H1 (cell line): ENCODE data around the gene YIF1B.

ENCODE experiments used
- CTCF ChIP-seq, 3 experiments: IDR thresholded peaks; 1 replicate in 2 of 3; 2 replicates in 1 of 3; pipeline versions ENCODE4 v1.5.1 to v1.6.1; 2011; ENCODE audit warnings: low read length in 3 of 3, mild to moderate bottlenecking in 3 of 3, inconsistent platforms in 2 of 3, low read depth in 1 of 3, moderate library complexity in 1 of 3; ENCODE audit not compliant: insufficient read depth in 1 of 3; ENCODE audit errors: control extremely low read depth in 1 of 3
- EZH2 ChIP-seq: fragments of 200-600 bp; sonication (generic); IDR thresholded peaks from 2 replicates; pipeline ENCODE4 v1.7.1; 2012; ENCODE audit warnings: low read depth, mild to moderate bottlenecking, moderate library complexity, low read length, inconsistent platforms; ENCODE audit not compliant: severe bottlenecking
- HDAC2 ChIP-seq, 2 experiments: fragments of 300-600 bp in 1 of 2; sonication (generic) in 1 of 2; IDR thresholded peaks; 2 replicates each; pipeline ENCODE4 v1.6.1; 2011 to 2012; ENCODE audit warnings: low read depth in 2 of 2, low read length in 2 of 2, mild to moderate bottlenecking in 2 of 2, moderate library complexity in 2 of 2, borderline replicate concordance in 1 of 2, inconsistent platforms in 1 of 2
- MAX ChIP-seq: IDR thresholded peaks from 2 replicates; pipeline ENCODE4 v1.6.1; 2012; ENCODE audit warnings: inconsistent platforms
- PHF8 ChIP-seq: fragments of 200-600 bp; sonication (generic); conservative IDR thresholded peaks from 2 replicates; pipeline ENCODE4 v1.7.1; 2012; ENCODE audit warnings: low read depth, mild to moderate bottlenecking, inconsistent platforms, low read length, moderate library complexity
- POLR2A ChIP-seq, 2 experiments: IDR thresholded peaks; 1 replicate in 1 of 2; 2 replicates in 1 of 2; pipeline ENCODE4 v1.6.1; 2011; ENCODE audit warnings: low read depth in 2 of 2, low read length in 2 of 2, mild to moderate bottlenecking in 2 of 2; ENCODE audit errors: control extremely low read depth in 1 of 2
- RAD21 ChIP-seq, 2 experiments: IDR thresholded peaks in 1 of 2; conservative IDR thresholded peaks in 1 of 2; 2 replicates each; pipeline ENCODE4 v1.6.1; 2011; ENCODE audit warnings: low read depth in 2 of 2, low read length in 2 of 2, improper control_type of control experiment in 1 of 2, inconsistent platforms in 1 of 2, mild to moderate bottlenecking in 1 of 2, moderate library complexity in 1 of 2
- RFX5 ChIP-seq: IDR thresholded peaks from 2 replicates; pipeline ENCODE4 v1.6.1; 2011; ENCODE audit warnings: low read depth, low read length, improper control_type of control experiment, borderline replicate concordance
- RNF2 ChIP-seq: fragments of 200-900, 300-1000 bp; sonication (generic); IDR thresholded peaks from 2 replicates; pipeline ENCODE4 v1.7.1; 2016; ENCODE audit warnings: borderline replicate concordance, low read depth, mild to moderate bottlenecking, antibody characterized with exemption, low read length; ENCODE audit not compliant: poor library complexity, severe bottlenecking; ENCODE audit errors: missing control alignments
- SUZ12 ChIP-seq: fragments of 200-600 bp; sonication (generic); IDR thresholded peaks from 2 replicates; pipeline ENCODE4 v1.6.1; 2012; ENCODE audit warnings: mild to moderate bottlenecking, inconsistent platforms, low read length, moderate library complexity, mixed read lengths
- TF ChIP-seq, protein P1 (sequence below): fragments of 300-600 bp; sonication (generic); IDR thresholded peaks from 2 replicates; pipeline ENCODE4 v1.7.1; 2012; ENCODE audit warnings: low read length, moderate library complexity, mild to moderate bottlenecking, inconsistent platforms; ENCODE audit not compliant: insufficient replicate concordance

GRCh38 chr19:38284422-38284821 is 31.3 kb downstream of the YIF1B start:
- TF ChIP-seq, protein P1, sequence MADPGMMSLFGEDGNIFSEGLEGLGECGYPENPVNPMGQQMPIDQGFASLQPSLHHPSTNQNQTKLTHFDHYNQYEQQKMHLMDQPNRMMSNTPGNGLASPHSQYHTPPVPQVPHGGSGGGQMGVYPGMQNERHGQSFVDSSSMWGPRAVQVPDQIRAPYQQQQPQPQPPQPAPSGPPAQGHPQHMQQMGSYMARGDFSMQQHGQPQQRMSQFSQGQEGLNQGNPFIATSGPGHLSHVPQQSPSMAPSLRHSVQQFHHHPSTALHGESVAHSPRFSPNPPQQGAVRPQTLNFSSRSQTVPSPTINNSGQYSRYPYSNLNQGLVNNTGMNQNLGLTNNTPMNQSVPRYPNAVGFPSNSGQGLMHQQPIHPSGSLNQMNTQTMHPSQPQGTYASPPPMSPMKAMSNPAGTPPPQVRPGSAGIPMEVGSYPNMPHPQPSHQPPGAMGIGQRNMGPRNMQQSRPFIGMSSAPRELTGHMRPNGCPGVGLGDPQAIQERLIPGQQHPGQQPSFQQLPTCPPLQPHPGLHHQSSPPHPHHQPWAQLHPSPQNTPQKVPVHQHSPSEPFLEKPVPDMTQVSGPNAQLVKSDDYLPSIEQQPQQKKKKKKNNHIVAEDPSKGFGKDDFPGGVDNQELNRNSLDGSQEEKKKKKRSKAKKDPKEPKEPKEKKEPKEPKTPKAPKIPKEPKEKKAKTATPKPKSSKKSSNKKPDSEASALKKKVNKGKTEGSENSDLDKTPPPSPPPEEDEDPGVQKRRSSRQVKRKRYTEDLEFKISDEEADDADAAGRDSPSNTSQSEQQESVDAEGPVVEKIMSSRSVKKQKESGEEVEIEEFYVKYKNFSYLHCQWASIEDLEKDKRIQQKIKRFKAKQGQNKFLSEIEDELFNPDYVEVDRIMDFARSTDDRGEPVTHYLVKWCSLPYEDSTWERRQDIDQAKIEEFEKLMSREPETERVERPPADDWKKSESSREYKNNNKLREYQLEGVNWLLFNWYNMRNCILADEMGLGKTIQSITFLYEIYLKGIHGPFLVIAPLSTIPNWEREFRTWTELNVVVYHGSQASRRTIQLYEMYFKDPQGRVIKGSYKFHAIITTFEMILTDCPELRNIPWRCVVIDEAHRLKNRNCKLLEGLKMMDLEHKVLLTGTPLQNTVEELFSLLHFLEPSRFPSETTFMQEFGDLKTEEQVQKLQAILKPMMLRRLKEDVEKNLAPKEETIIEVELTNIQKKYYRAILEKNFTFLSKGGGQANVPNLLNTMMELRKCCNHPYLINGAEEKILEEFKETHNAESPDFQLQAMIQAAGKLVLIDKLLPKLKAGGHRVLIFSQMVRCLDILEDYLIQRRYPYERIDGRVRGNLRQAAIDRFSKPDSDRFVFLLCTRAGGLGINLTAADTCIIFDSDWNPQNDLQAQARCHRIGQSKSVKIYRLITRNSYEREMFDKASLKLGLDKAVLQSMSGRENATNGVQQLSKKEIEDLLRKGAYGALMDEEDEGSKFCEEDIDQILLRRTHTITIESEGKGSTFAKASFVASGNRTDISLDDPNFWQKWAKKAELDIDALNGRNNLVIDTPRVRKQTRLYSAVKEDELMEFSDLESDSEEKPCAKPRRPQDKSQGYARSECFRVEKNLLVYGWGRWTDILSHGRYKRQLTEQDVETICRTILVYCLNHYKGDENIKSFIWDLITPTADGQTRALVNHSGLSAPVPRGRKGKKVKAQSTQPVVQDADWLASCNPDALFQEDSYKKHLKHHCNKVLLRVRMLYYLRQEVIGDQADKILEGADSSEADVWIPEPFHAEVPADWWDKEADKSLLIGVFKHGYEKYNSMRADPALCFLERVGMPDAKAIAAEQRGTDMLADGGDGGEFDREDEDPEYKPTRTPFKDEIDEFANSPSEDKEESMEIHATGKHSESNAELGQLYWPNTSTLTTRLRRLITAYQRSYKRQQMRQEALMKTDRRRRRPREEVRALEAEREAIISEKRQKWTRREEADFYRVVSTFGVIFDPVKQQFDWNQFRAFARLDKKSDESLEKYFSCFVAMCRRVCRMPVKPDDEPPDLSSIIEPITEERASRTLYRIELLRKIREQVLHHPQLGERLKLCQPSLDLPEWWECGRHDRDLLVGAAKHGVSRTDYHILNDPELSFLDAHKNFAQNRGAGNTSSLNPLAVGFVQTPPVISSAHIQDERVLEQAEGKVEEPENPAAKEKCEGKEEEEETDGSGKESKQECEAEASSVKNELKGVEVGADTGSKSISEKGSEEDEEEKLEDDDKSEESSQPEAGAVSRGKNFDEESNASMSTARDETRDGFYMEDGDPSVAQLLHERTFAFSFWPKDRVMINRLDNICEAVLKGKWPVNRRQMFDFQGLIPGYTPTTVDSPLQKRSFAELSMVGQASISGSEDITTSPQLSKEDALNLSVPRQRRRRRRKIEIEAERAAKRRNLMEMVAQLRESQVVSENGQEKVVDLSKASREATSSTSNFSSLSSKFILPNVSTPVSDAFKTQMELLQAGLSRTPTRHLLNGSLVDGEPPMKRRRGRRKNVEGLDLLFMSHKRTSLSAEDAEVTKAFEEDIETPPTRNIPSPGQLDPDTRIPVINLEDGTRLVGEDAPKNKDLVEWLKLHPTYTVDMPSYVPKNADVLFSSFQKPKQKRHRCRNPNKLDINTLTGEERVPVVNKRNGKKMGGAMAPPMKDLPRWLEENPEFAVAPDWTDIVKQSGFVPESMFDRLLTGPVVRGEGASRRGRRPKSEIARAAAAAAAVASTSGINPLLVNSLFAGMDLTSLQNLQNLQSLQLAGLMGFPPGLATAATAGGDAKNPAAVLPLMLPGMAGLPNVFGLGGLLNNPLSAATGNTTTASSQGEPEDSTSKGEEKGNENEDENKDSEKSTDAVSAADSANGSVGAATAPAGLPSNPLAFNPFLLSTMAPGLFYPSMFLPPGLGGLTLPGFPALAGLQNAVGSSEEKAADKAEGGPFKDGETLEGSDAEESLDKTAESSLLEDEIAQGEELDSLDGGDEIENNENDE, result no peak
- TF ChIP-seq POLR2A (IDR thresholded peaks at IDR 0.05; ENCODE audit: control extremely low read depth in 1 of 2, low read depth in 2 of 2, low read length in 2 of 2) (no peak), EZH2 (no peak), RAD21 (IDR thresholded peaks at IDR 0.05 in 1 of 2, conservative IDR thresholded peaks at IDR 0.05 in 1 of 2; ENCODE audit: low read depth in 2 of 2, low read length in 2 of 2) (no peak), MAX (no peak), CTCF (IDR thresholded peaks at IDR 0.05; ENCODE audit: control extremely low read depth in 1 of 3, insufficient read depth in 1 of 3, low read depth in 1 of 3, low read length in 3 of 3) (no peak), SUZ12 (no peak), HDAC2 (IDR thresholded peaks at IDR 0.05; ENCODE audit: borderline replicate concordance in 1 of 2, low read depth in 2 of 2, low read length in 2 of 2) (no peak), RNF2 (no peak), RFX5 (no peak), PHF8 (no peak)
